CD4-positive, alpha-beta T cell treated with Interleukin-6 for 4 hours (primary cell): ENCODE results near the gene MAML3.

ENCODE experiments used
- DNase-seq: peaks from one replicate; pipeline ENCODE4 v3.0.0-alpha.2; 2020; ENCODE audit warnings: mixed read lengths

Gene MAML3

GRCh38 chr4:140068271-140068670 is 85.7 kb downstream of the MAML3 start:
- no peak for DNase-seq

- DNase-seq = no peak
Measured at GRCh38 chr4:140066031-140066930, 87.7 kb downstream of the MAML3 start.

- no peak for DNase-seq
Measured at GRCh38 chr4:140065393-140065792, 88.6 kb downstream of the MAML3 start.

GRCh38 chr4:140061659-140062289 is 92.2 kb downstream of the MAML3 start:
- no peak for DNase-seq

- DNase-seq = no peak
Measured at GRCh38 chr4:140061194-140061593, 92.8 kb downstream of the MAML3 start.

GRCh38 chr4:140059159-140059558 is 94.8 kb downstream of the MAML3 start:
- no peak for DNase-seq

GRCh38 chr4:140057701-140058100 is 96.3 kb downstream of the MAML3 start:
- DNase-seq = no peak

- DNase-seq = no peak
Measured at GRCh38 chr4:140056015-140056414, 98.0 kb downstream of the MAML3 start.

GRCh38 chr4:140054861-140055260 is 99.1 kb downstream of the MAML3 start:
- no peak for DNase-seq

GRCh38 chr4:140053185-140053584 is 100.8 kb downstream of the MAML3 start:
- DNase-seq = no peak

GRCh38 chr4:140052050-140052449 is 101.9 kb downstream of the MAML3 start:
- peak; percentile 68 for DNase-seq

GRCh38 chr4:140049849-140050637 is 103.9 kb downstream of the MAML3 start:
- no peak for DNase-seq

GRCh38 chr4:140049024-140049848 is 104.7 kb downstream of the MAML3 start:
- peak; percentile 71 for DNase-seq

- no peak for DNase-seq
Measured at GRCh38 chr4:140048419-140048995, 105.5 kb downstream of the MAML3 start.

- DNase-seq = no peak
Measured at GRCh38 chr4:140047786-140048185, 106.2 kb downstream of the MAML3 start.

GRCh38 chr4:140047017-140047640 is 106.9 kb downstream of the MAML3 start:
- DNase-seq = no peak

- no peak for DNase-seq
Measured at GRCh38 chr4:140046543-140046942, 107.4 kb downstream of the MAML3 start.

GRCh38 chr4:140046016-140046415 is 108.0 kb downstream of the MAML3 start:
- no peak for DNase-seq

GRCh38 chr4:140044337-140044902 is 109.6 kb downstream of the MAML3 start:
- DNase-seq = no peak

GRCh38 chr4:140042634-140043033 is 111.3 kb downstream of the MAML3 start:
- peak; percentile 30 for DNase-seq

GRCh38 chr4:140038031-140038533 is 115.9 kb downstream of the MAML3 start:
- no peak for DNase-seq
